K562 (cell line): ENCODE measurements around the gene PTGIR. TPM values are rescaled to one million over a fixed set of nuclear protein-coding genes. Genes with fewer than 3 reads are reported as not detected.
A peak's percentile ranks its signal among the peaks of the same experiment; 100 is the strongest.

Experiments
- ATAC-seq: fragments of 200-7000 bp; cut with Tn5 transposase; 3 replicates; pipeline ENCODE4 v1.9.1; 2020; ENCODE audit warnings: moderate library complexity
- BruUV-seq: library from RNA; stranded (reverse); fragments of 400-500 nt; replicated peaks from 2 replicates; lab custom pipeline; 2021; lab: Mats Ljungman, UMichigan
- CTCF ChIA-PET: fragments of 300-600 bp; formaldehyde crosslinking; extraction: SDS; loops from one replicate; lab custom pipeline; 2021; ENCODE audit warnings: low intra/inter-chr PET ratio; lab: Yijun Ruan, JAX
- POLR2A ChIA-PET: fragments of 300-600, 350-650 bp; sonication (Branson Sonifier 250); formaldehyde crosslinking; extraction: SDS; loops from one replicate; lab custom pipeline; 2021; ENCODE audit warnings: antibody characterized with exemption, inconsistent platforms; lab: Yijun Ruan, JAX
- DNase-seq, 4 experiments: peaks; one replicate each; pipeline versions ENCODE4 v3.0.0 to v3.0.0-alpha.2; 2011 to 2018; ENCODE audit warnings: low spot score in 3 of 4, mixed read lengths in 3 of 4; ENCODE audit errors: extremely low read depth in 1 of 4
- FAIRE-seq: peaks from 2 replicates; lab custom pipeline; 2011; peaks lifted over from hg19 to GRCh38; lab: Jason Lieb, UNC
- H2AFZ ChIP-seq: 2 replicates; pipeline ENCODE4 v1.6.0; 2011; ENCODE audit warnings: low read depth, low read length, control low read depth, inconsistent platforms
- H3K27ac ChIP-seq: fragments of 200-600 bp; 3 replicates; pipeline ENCODE4 v1.8.0; 2011; ENCODE audit warnings: low read depth, mild to moderate bottlenecking, control low read depth, inconsistent platforms, low read length, moderate library complexity, mixed read lengths; ENCODE audit errors: extremely low read depth
- H3K27me3 ChIP-seq, 2 experiments: fragments of 300-600 bp in 1 of 2; 2 replicates in 1 of 2; 3 replicates in 1 of 2; pipeline versions ENCODE4 v1.6.0 to v1.8.0; 2011; ENCODE audit warnings: inconsistent platforms in 2 of 2, low read length in 2 of 2, mild to moderate bottlenecking in 1 of 2, mixed read lengths in 1 of 2, moderate library complexity in 1 of 2; ENCODE audit not compliant: control insufficient read depth in 2 of 2, insufficient read depth in 2 of 2
- H3K36me3 ChIP-seq: fragments of 300-600 bp; 3 replicates; pipeline ENCODE4 v1.8.0; 2011; ENCODE audit warnings: mild to moderate bottlenecking, low read length, inconsistent platforms; ENCODE audit not compliant: control insufficient read depth, insufficient read depth
- H3K4me1 ChIP-seq, 2 experiments: fragments of 200-600 bp in 1 of 2; replicated peaks in 1 of 2; 2 replicates in 1 of 2; 3 replicates in 1 of 2; pipeline versions ENCODE4 v1.5.1 to v1.8.0; 2011; ENCODE audit warnings: inconsistent platforms in 2 of 2, low read length in 2 of 2, mild to moderate bottlenecking in 1 of 2, mixed read lengths in 1 of 2, moderate library complexity in 1 of 2; ENCODE audit not compliant: control insufficient read depth in 2 of 2, insufficient read depth in 2 of 2
- H3K4me2 ChIP-seq: 2 replicates; pipeline ENCODE4 v1.6.1; 2011; ENCODE audit warnings: low read length, control low read depth, inconsistent platforms, mixed read lengths; ENCODE audit not compliant: insufficient read depth
- H3K4me3 ChIP-seq: fragments of 200-600 bp; sonication (generic), shearing (Covaris generic); 2 replicates; pipeline ENCODE4 v1.5.1; 2016; ENCODE audit warnings: control low read depth, inconsistent platforms
- H3K79me2 ChIP-seq: fragments of 200-600 bp; 3 replicates; pipeline ENCODE4 v1.8.0; 2011; ENCODE audit warnings: low read length, inconsistent platforms; ENCODE audit not compliant: control insufficient read depth, insufficient read depth
- H3K9ac ChIP-seq, 2 experiments: 2 replicates each; pipeline versions ENCODE4 v1.6.0 to v1.6.1; 2011; ENCODE audit warnings: low read depth in 2 of 2, low read length in 2 of 2, control low read depth in 1 of 2, inconsistent platforms in 1 of 2, mild to moderate bottlenecking in 1 of 2, mixed read lengths in 1 of 2; ENCODE audit not compliant: insufficient read depth in 1 of 2
- H3K9me1 ChIP-seq: one replicate; pipeline ENCODE4 v1.6.0; 2011; ENCODE audit warnings: inconsistent platforms, mild to moderate bottlenecking, low read length, moderate library complexity; ENCODE audit not compliant: control insufficient read depth, insufficient read depth
- H3K9me3 ChIP-seq: replicated peaks from 2 replicates; pipeline ENCODE4 v1.5.1; 2011; ENCODE audit warnings: low read depth, low read length, inconsistent platforms; ENCODE audit not compliant: control insufficient read depth, insufficient read depth
- H4K20me1 ChIP-seq: replicated peaks from 2 replicates; pipeline ENCODE4 v1.6.1; 2011; ENCODE audit warnings: low read length, inconsistent platforms, mixed read lengths; ENCODE audit not compliant: control insufficient read depth, insufficient read depth
- IRF9 ChIP-seq: fragments of 450-650 bp; IDR thresholded peaks from 2 replicates; pipeline ENCODE4 v1.6.1; 2016; ENCODE audit warnings: missing biosample characterization, missing genetic modification characterization
- ZNF146 ChIP-seq: IDR thresholded peaks from one replicate; pipeline ENCODE4 v1.6.1; 2018; ENCODE audit warnings: missing compliant biosample characterization; ENCODE audit not compliant: unreplicated experiment
- ZNF551 ChIP-seq: fragments of 250-450 bp; sonication (Bioruptor Pico); IDR thresholded peaks from 2 replicates; pipeline ENCODE4 v1.5.0; 2021; ENCODE audit warnings: mild to moderate bottlenecking, moderate library complexity
- WGBS: fragments of 100-300 bp; shearing (Covaris generic); methylation state at CpG from one replicate; pipeline ENCODE4 v1.1.6; 2016; ENCODE audit warnings: low coverage, mixed read lengths; ENCODE audit not compliant: insufficient coverage; ENCODE audit errors: missing lambda C conversion rate; 5-methylcytosine and 5-hydroxymethylcytosine counted together
- in situ Hi-C: fragments of 300-500 bp; cut with MboI; formaldehyde crosslinking; loops from 4 replicates; pipeline ENCODE4 v1.15.0; 2018; ENCODE audit warnings: inconsistent platforms, mixed read lengths
- intact Hi-C: fragments of 100-400 bp; cut with micrococcal nuclease; formaldehyde crosslinking; loops from 2 replicates; pipeline ENCODE4 v1.14.2; 2022
- polyA plus RNA-seq, 8 experiments: library from polyadenylated mRNA; depleted of rRNA in 4 of 8; stranded (reverse) in 5 of 8; unstranded in 3 of 8; fragments of >200 nt; fragmentation: Nextera tagmentation in 2 of 8; fragmentation: Illumina TruSeq in 1 of 8; extraction: Ambion mirVana in 2 of 8; extraction: Trizol in 1 of 8; gene quantifications; 2 replicates each; pipeline versions ENCODE4 v1.2.1 to v1.2.3, GENCODE V29; 2011 to 2014; ENCODE audit warnings: inconsistent platforms in 1 of 8, missing spikeins in 1 of 8
- total RNA-seq, 7 experiments: library from RNA; depleted of rRNA in 6 of 7; stranded (reverse); fragments of >200 nt in 6 of 7; fragmentation: Illumina TruSeq in 2 of 7; extraction: Trizol in 2 of 7; gene quantifications; 2 replicates each; pipeline versions ENCODE4 v1.2.1 to v1.2.3, GENCODE V29; 2011 to 2021; ENCODE audit warnings: low replicate concordance in 1 of 7
- TF ChIP-seq, protein P1 (sequence below), 2 experiments: fragments of 450-650 bp; formaldehyde crosslinking in 1 of 2; IDR thresholded peaks; 2 replicates each; pipeline versions ENCODE4 v1.4.0 to v1.6.1; 2014 to 2020; ENCODE audit warnings: mild to moderate bottlenecking in 2 of 2, borderline replicate concordance in 1 of 2, low read depth in 1 of 2

PTGIR gene
- total and polyA plus RNA-seq, 9 of the 15 experiments (the other 6 are each of a cell fraction or from before 2014, with no cell fraction given): 0.11 to 3.4 (median 1.1) TPM; not detected in 1

DNA sequence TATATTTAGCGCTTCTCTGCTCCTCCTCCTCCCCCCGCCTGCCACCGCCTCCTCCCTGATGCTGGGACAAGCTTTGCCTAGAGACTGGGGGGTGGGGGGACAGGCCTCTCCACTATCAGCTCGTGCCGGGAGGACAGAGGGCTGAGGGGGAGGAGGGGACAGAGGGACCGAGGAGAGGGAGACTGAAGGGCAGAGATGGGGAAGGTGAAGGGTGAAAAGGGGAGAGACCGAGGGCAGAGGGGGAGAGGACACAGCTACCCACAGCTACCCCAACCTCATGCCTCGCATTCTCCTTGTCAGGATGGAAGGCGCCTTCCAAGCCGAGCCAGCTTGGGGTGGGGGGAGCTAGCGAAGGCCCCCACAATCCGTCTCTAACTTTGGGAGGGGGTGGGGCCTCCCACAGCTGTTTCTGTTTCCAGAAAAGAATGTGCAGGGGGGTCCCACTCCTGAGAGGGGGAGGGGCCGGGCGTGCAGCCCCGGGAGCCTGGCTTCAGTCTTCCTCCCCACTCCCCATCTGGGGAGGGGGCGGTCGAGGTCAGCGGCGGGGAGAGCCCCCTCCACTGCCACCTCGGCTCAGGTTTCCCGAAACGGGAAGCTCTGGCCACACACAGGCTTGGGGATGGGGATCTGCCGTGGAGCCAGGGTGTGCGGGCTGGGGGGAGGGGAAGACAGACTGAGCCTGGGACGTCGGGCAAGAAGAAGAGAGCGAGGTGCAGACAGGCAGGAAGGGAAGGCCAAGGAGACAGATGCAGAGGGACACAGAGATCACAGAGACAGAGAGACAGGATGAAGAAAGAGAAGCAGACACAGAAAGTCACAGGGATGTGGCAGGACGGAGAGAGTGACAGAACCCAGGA, 34.5 kb upstream of the PTGIR start (continued):
- no peak for TF ChIP-seq IRF9 (tag)
- TF ChIP-seq ZNF551: no peak

DNA sequence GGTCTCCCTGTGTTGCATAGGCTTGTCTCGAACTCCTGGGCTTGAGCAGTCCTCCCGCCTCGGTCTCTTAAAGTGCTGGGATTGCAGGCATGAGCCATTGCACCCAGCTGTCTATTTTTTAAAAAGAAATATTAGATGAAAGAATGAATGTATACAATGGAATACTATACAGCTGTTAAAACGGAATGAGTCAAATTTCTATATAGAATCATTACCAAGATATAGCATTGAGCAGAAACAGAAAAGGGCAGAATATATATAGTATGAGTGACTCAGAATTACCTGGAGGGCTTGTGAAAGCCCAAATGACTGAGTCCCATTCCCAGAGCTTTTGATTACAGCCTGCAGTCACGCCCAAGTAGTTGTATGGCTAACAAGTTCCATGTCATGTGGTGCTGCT, 31.7 kb upstream of the PTGIR start:
- no peak overlapping the region for H3K4me3 ChIP-seq
- H3K9me1 ChIP-seq: no peaks in the 10 kb centered on the region
- H3K27me3 ChIP-seq: no peaks in the 10 kb centered on the region
- H3K9ac ChIP-seq: no peak overlapping the region
- in situ Hi-C loops: no loop called here
- H3K4me2 ChIP-seq: no peak overlapping the region
- H3K27ac ChIP-seq: no peak overlapping the region
- TF ChIP-seq, protein P1, sequence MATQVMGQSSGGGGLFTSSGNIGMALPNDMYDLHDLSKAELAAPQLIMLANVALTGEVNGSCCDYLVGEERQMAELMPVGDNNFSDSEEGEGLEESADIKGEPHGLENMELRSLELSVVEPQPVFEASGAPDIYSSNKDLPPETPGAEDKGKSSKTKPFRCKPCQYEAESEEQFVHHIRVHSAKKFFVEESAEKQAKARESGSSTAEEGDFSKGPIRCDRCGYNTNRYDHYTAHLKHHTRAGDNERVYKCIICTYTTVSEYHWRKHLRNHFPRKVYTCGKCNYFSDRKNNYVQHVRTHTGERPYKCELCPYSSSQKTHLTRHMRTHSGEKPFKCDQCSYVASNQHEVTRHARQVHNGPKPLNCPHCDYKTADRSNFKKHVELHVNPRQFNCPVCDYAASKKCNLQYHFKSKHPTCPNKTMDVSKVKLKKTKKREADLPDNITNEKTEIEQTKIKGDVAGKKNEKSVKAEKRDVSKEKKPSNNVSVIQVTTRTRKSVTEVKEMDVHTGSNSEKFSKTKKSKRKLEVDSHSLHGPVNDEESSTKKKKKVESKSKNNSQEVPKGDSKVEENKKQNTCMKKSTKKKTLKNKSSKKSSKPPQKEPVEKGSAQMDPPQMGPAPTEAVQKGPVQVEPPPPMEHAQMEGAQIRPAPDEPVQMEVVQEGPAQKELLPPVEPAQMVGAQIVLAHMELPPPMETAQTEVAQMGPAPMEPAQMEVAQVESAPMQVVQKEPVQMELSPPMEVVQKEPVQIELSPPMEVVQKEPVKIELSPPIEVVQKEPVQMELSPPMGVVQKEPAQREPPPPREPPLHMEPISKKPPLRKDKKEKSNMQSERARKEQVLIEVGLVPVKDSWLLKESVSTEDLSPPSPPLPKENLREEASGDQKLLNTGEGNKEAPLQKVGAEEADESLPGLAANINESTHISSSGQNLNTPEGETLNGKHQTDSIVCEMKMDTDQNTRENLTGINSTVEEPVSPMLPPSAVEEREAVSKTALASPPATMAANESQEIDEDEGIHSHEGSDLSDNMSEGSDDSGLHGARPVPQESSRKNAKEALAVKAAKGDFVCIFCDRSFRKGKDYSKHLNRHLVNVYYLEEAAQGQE (IDR thresholded peaks at IDR 0.05; ENCODE audit: borderline replicate concordance): no peak
- TF ChIP-seq, protein P1 (CRISPR knock-in tag; IDR thresholded peaks at IDR 0.05; ENCODE audit: low read depth): no peak
- peak; percentile 73 for TF ChIP-seq ZNF146 (CRISPR knock-in tag)
- TF ChIP-seq, all 486 proteins: peak for 1
- H3K79me2 ChIP-seq: no peaks in the 10 kb centered on the region
- POLR2A ChIA-PET: no interaction called here
- FAIRE-seq: no peak
- CTCF ChIA-PET: no interaction called here
- no peaks in the 10 kb centered on the region for H4K20me1 ChIP-seq
- BruUV-seq: no TSS peak
- intact Hi-C loops: no loop called here
- no peaks in the 10 kb centered on the region for H3K36me3 ChIP-seq
- DNase-seq: no peak
- no peak overlapping the region for H2AFZ ChIP-seq
- peaks cover 23 to 31% of the 10 kb centered on the region in 2 experiments for H3K4me1 ChIP-seq
- 64% methylated on average over 5 of the region's 5 CpGs for WGBS
- no peaks in the 10 kb centered on the region for H3K9me3 ChIP-seq
- no peak for ATAC-seq
